Measurements from ENCODE around the gene ST8SIA4.

Gene ST8SIA4

GRCh38 chr5:100867039-100867562, 36.0 kb downstream of the ST8SIA4 start:
- no peak for DNase-seq

GRCh38 chr5:100864931-100865330, 38.2 kb downstream of the ST8SIA4 start:
- DNase-seq = no peak

- no peak for DNase-seq
Observed at GRCh38 chr5:100863739-100864138, 39.3 kb downstream of the ST8SIA4 start.

GRCh38 chr5:100861148-100861547, 41.9 kb downstream of the ST8SIA4 start:
- DNase-seq = no peak

GRCh38 chr5:100860407-100860806, 42.7 kb downstream of the ST8SIA4 start:
- no peak for DNase-seq

- no peak for DNase-seq
Observed at GRCh38 chr5:100858987-100859545, 44.0 kb downstream of the ST8SIA4 start.

- no peak for DNase-seq
Observed at GRCh38 chr5:100856462-100856861, 46.6 kb downstream of the ST8SIA4 start.

GRCh38 chr5:100855937-100856430, 47.1 kb downstream of the ST8SIA4 start:
- DNase-seq = no peak

GRCh38 chr5:100855295-100855694, 47.8 kb downstream of the ST8SIA4 start:
- no peak for DNase-seq

- DNase-seq = no peak
Observed at GRCh38 chr5:100854591-100854990, 48.5 kb downstream of the ST8SIA4 start.

- no peak for DNase-seq
Observed at GRCh38 chr5:100853582-100853981, 49.5 kb downstream of the ST8SIA4 start.

GRCh38 chr5:100852988-100853449, 50.1 kb downstream of the ST8SIA4 start:
- DNase-seq = no peak

- DNase-seq = no peak
Observed at GRCh38 chr5:100852051-100852450, 51.0 kb downstream of the ST8SIA4 start.

GRCh38 chr5:100846772-100847171, 56.3 kb downstream of the ST8SIA4 start:
- DNase-seq = no peak

GRCh38 chr5:100842080-100842479, 61.0 kb downstream of the ST8SIA4 start:
- no peak for DNase-seq

- no peak for DNase-seq
Observed at GRCh38 chr5:100841358-100842076, 61.6 kb downstream of the ST8SIA4 start.

GRCh38 chr5:100840789-100841188, 62.3 kb downstream of the ST8SIA4 start:
- DNase-seq = no peak

GRCh38 chr5:100840370-100840769, 62.7 kb downstream of the ST8SIA4 start:
- no peak for DNase-seq

- no peak for DNase-seq
Observed at GRCh38 chr5:100838048-100838473, 65.0 kb downstream of the ST8SIA4 start.

GRCh38 chr5:100834519-100834918, 68.6 kb downstream of the ST8SIA4 start:
- no peak for DNase-seq

GRCh38 chr5:100832252-100833230, 70.5 kb downstream of the ST8SIA4 start:
- DNase-seq = no peak

GRCh38 chr5:100828898-100829356, 74.2 kb downstream of the ST8SIA4 start:
- DNase-seq = no peak

All from stimulated activated CD4-positive, alpha-beta T cell treated with anti-CD3 and anti-CD28 coated beads, Interleukin-4, amount 100 ng/mL, for 1 hour (primary cell).